Breast epithelium (tissue), 3 donors: ENCODE data around the gene YPEL2.

Experiments used
- CTCF ChIP-seq, 3 donors: fragments of 450-650 bp; IDR thresholded peaks; one replicate each; pipeline ENCODE4 v1.5.1; 2016 to 2017; ENCODE audit warnings: antibody characterized with exemption in 3 of 3, mild to moderate bottlenecking in 3 of 3, moderate library complexity in 3 of 3
- POLR2A ChIP-seq: fragments of 450-650 bp; IDR thresholded peaks from one replicate; pipeline ENCODE4 v1.6.1; 2016; ENCODE audit warnings: antibody characterized with exemption, mild to moderate bottlenecking, moderate library complexity
- POLR2AphosphoS5 ChIP-seq, 3 donors: sonication (generic); formaldehyde crosslinking; IDR thresholded peaks; one replicate each; pipeline ENCODE4 v1.6.1; 2017; ENCODE audit warnings: antibody characterized with exemption in 3 of 3

DNA sequence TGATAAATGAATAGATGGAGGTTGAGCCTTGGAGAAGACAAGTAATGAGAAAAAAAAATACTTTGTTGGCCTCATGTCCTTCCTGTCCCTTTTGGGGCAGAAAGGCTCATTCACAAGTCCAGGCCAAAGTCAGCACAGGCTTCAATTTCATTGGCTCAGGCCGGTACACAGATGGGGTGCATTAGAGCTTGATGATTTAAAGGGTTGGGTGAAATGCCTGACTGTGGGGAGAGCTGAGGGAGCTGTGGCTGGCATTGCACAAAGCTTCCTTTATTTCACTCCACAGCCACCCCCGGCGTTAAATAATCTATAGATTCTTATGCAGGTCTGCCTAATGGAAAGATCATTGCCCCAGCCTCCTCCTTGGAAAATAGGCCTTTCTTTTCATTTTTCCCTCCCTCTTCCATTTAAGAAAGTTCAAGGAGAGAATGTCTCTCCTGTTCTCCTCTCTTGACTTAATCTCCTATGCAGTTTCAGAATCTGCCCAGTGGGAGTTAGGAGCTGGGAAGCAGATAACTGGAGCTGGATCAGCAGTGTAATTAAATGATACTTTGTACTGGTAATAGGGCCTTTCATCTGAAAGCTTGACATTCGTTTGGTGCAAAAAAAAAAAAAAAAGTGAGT, 24.4 kb downstream of the YPEL2 start:
- no peak for TF ChIP-seq CTCF (IDR thresholded peaks at IDR 0.05)
- no peak for TF ChIP-seq POLR2AphosphoS5 (IDR thresholded peaks at IDR 0.05)
- no peak for TF ChIP-seq POLR2A
